A549 (cell line): ENCODE results near the gene TRPV4.

Source experiments
- CEBPB ChIP-seq, 2 experiments: fragments of >200 bp in 1 of 2; sonication (Bioruptor Twin) in 1 of 2; formaldehyde crosslinking in 1 of 2; IDR thresholded peaks; 2 replicates each; pipeline ENCODE4 v1.6.1; 2012 to 2016
- JUNB ChIP-seq: fragments of >200 bp; sonication (Bioruptor Twin); formaldehyde crosslinking; IDR thresholded peaks from 2 replicates; pipeline ENCODE4 v1.6.1; 2016
- POLR2A ChIP-seq: IDR thresholded peaks from 2 replicates; pipeline ENCODE4 v1.6.1; 2012; ENCODE audit warnings: mild to moderate bottlenecking, low read length
- RAD21 ChIP-seq, 2 experiments: fragments of >200 bp in 1 of 2; sonication (Bioruptor Twin) in 1 of 2; formaldehyde crosslinking in 1 of 2; IDR thresholded peaks in 1 of 2; conservative IDR thresholded peaks in 1 of 2; 2 replicates in 1 of 2; 3 replicates in 1 of 2; pipeline ENCODE4 v1.6.1; 2012 to 2018; ENCODE audit warnings: inconsistent platforms in 1 of 2
- RFX5 ChIP-seq: fragments of 450-650 bp; IDR thresholded peaks from 2 replicates; pipeline ENCODE4 v1.7.1; 2014; ENCODE audit warnings: antibody characterized with exemption, mild to moderate bottlenecking, moderate library complexity
- TF ChIP-seq, protein P1 (sequence below): fragments of >200 bp; sonication (Bioruptor Twin); formaldehyde crosslinking; IDR thresholded peaks from 3 replicates; pipeline ENCODE4 v1.5.1; 2016

DNA sequence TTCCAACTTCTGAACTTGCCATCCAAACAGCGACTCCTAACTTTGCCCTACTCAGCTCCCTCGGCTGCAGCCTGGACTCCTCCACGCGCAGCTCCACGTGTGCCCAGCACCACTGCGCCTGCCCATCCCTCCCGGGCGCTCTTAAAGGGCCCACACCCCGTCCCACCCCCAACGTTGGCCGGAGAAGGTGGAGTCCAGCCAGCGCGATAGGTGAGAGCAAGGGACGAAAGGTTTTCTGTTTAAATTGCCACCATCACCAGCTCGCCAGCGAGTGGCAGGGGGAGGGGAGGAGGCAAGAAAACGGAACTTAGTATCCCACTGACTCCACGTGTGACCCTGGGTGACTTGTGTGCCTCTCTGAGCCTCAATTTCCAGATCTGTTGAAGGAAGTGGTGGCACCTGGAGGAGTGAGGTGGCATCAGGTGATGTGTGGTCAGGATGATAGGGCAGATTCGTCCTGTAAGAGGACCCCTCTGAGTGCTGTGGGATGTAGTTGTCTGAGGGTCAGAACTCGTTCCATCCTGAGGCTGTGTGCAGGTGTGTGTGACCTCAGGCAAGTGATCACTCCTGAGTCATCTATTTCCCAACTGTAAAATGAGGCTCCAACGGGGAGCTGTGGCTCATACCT is 59.7 kb downstream of the TRPV4 start:
- TF ChIP-seq JUNB: no peak
- TF ChIP-seq POLR2A: no peak
- no peak for TF ChIP-seq RAD21 (conservative IDR thresholded peaks at IDR 0.05 in 1 of 2, IDR thresholded peaks at IDR 0.05 in 1 of 2)
- TF ChIP-seq, protein P1, sequence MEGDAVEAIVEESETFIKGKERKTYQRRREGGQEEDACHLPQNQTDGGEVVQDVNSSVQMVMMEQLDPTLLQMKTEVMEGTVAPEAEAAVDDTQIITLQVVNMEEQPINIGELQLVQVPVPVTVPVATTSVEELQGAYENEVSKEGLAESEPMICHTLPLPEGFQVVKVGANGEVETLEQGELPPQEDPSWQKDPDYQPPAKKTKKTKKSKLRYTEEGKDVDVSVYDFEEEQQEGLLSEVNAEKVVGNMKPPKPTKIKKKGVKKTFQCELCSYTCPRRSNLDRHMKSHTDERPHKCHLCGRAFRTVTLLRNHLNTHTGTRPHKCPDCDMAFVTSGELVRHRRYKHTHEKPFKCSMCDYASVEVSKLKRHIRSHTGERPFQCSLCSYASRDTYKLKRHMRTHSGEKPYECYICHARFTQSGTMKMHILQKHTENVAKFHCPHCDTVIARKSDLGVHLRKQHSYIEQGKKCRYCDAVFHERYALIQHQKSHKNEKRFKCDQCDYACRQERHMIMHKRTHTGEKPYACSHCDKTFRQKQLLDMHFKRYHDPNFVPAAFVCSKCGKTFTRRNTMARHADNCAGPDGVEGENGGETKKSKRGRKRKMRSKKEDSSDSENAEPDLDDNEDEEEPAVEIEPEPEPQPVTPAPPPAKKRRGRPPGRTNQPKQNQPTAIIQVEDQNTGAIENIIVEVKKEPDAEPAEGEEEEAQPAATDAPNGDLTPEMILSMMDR: no peak
- no peak for TF ChIP-seq RFX5
- no peak for TF ChIP-seq CEBPB (IDR thresholded peaks at IDR 0.05)
